ENCODE data around the gene PDRG1.
"Not testable (repeated sequence)": the region's sequence is repeated elsewhere in the genome, so short reads cannot be mapped to it uniquely, and the experiment has no call there.

The PDRG1 gene

GRCh38 chr20:31926493-31926892 lies 25.4 kb downstream of the PDRG1 start:
- no peak for DNase-seq (ENCODE audit: low spot score)

- DNase-seq (ENCODE audit: low spot score) = no peak
Measured at GRCh38 chr20:31925631-31926030, 26.2 kb downstream of the PDRG1 start.

GRCh38 chr20:31924561-31924960 lies 27.3 kb downstream of the PDRG1 start:
- no peak for DNase-seq (ENCODE audit: low spot score)

DNA sequence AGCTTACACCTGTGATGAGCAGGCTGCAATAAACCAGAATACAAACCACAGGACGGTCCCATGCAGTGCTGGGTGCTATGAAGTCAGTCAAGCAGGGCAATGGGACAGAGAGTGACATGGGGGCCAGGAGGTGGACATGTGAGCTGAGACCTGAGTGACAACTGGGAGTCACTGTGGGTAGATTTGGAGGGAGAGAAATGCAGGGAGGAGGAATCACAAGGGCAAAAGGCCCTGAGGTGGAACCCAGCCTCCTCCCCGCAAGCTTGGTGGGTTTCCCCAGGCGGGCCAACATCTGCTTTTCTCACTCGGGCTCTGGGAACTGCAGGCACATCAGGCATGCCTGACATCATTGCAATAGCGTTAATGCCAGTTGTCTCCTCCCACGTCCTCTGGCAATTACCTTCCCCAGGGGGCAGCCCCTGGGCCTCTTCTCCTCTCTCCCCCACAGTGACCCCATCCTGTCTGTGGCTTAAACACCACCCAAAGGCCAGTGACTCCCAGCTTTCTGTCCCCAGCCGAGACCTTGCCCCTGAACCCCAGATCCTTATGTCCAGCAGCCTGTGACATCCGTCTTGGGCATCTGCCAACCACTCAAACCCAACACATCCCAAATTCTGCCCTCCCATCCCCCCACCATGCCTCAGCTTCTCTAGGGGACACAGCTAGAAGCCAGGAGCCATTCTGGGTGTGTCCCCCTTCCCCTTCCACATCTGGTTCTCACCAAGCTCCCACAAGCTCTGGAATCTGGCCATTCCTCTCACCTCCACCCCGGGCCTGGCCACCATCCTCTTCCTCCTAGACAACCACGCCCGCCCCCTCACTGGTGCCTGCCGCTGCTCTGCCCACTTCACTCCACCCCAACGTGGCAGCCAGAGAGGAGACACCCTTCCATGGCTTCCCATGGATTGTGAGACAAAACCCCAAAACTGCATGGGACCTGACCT lies 28.2 kb downstream of the PDRG1 start:
- no peak for DNase-seq (ENCODE audit: low spot score)

DNA sequence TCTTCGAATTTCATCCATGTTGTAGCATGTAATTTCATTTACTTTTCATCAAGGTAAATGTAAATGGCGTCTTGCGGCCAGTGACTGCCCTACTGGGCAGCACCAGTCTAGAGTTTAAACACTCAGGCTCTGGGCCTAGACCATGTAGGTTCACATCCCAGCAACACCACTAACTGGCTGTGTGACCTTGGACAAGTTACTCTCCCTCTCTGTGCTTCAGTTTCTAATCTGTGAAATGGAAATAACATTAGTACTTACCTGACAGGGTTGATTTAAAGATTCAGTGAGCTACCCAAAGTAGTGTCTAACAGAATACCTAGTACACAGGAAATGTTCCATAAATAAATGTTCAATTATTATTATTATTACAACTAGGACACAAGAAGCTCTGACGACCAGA lies 29.3 kb downstream of the PDRG1 start:
- no peak for DNase-seq (ENCODE audit: low spot score)

DNA sequence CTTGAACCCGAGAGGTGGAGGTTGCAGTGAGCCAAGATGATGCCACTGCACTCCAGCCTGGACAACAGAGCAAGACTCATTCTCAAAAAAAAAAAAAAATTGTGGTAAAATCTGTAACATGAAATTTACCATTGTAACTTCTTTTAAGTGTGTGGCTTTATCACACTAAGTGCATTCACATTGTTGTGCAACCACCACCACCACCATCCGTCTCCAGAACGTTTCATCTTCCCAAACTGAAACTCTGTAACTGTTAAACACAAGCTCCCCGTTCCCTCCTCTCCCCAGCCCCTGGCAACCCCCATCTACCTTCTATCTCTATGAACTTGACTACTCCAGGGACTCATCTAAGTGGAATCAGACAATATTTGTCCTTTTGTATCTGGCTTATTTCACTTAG lies 29.7 kb downstream of the PDRG1 start:
- DNase-seq (ENCODE audit: low spot score) = no peak

DNA sequence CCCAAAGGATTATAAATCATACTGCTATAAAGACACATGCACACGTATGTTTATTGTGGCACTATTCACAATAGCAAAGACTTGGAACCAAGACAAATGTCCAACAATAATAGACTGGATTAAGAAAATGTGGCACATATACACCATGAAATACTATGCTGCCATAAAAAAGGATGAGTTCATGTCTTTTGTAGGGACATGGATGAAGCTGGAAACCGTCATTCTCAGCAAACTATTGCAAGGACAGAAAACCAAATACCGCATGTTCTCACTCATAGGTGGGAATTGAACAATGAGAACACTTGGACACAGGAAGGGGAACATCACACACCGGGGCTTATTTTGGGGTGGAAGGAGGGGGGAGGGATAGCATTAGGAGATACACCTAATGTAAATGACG lies 30.4 kb downstream of the PDRG1 start:
- DNase-seq (ENCODE audit: low spot score) = not testable (repeated sequence)

GRCh38 chr20:31920275-31920855 lies 31.5 kb downstream of the PDRG1 start:
- DNase-seq (ENCODE audit: low spot score) = no peak

- no peak for DNase-seq (ENCODE audit: low spot score)
Measured at GRCh38 chr20:31919410-31920155, 32.3 kb downstream of the PDRG1 start.

GRCh38 chr20:31918466-31919105 lies 33.3 kb downstream of the PDRG1 start:
- DNase-seq (ENCODE audit: low spot score) = no peak

- not testable (repeated sequence) for DNase-seq (ENCODE audit: low spot score)
Measured at GRCh38 chr20:31917962-31918412, 33.9 kb downstream of the PDRG1 start.

DNA sequence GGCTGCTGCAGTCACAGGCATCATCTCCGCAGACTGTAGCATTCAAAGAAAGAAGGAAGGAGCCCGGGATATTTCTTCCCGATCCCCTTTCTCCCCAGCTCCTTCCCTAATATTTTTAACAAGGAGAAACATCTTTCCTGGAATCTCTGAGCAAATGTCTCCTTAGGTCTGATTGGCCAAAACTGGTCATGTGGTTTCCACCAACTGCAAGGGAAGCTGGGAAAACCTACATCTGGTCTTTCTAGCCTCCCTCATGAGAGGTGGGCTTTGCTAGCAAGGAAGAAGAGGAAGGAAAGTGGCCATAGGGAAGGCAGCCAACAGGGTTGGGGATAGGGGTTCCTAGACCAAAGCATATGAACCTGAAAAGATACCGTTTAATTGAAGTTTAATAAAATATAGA lies 35.1 kb downstream of the PDRG1 start:
- no peak for DNase-seq (ENCODE audit: low spot score)

GRCh38 chr20:31915491-31916280 lies 36.2 kb downstream of the PDRG1 start:
- no peak for DNase-seq (ENCODE audit: low spot score)

- DNase-seq (ENCODE audit: low spot score) = no peak
Measured at GRCh38 chr20:31914170-31914569, 37.7 kb downstream of the PDRG1 start.

DNA sequence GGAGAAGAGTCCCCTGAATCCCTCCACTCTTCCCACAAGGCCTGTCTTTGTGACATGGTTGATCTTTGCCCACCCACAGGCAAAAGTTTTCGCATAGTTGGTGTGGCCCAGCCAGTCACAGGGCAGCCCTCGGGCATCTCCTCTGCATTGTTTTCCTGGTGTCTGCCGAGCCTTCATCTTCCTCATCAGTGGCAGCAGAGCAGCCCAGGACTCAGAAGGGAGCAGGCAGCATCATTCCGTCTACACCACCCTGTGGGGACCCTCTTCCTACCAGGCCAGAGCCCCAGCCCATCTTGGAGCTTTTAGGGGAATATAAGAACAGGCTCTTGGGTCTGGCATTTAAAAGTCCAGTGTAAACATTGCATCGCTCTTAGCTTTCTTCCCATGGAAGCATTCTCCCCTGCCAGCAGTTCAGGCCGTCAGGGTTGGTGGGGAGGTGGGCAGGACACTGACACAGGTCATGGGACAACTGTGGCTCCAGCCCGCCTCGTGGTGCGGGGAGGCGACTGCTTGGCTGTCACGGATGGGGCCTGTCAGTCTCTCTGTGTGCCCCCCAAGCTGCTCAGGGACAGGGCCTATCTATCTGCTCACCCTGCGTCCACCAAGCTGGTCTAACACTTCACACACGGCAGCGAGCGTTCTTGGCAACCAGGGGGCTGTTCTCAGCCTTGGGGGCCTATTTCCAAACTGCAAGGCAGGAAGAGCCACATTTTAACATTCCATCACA lies 38.3 kb downstream of the PDRG1 start:
- DNase-seq (ENCODE audit: low spot score) = no peak

GRCh38 chr20:31910071-31910803 lies 41.6 kb downstream of the PDRG1 start:
- no peak for DNase-seq (ENCODE audit: low spot score)

GRCh38 chr20:31909253-31910070 lies 42.4 kb downstream of the PDRG1 start:
- DNase-seq (ENCODE audit: low spot score) = no peak

DNA sequence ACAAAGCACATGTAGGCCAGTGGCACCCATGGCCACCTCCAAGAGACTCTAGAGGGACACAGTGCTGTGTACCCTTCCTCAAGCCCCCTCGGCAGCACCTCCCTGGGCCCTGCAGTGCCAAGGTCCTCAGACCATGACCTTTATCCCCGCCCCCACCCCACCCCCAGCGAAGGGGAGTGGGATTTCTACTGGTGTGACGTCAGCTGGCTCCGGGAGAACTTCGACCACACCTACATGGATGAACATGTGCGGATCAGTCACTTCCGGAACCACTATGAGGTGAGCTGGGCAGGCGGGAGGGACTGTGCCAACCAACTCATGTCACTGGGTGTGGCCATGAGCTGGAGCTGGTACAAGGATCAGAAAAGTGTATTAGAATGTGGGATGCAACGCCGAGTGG lies 43.4 kb downstream of the PDRG1 start:
- no peak for DNase-seq (ENCODE audit: low spot score)

- DNase-seq (ENCODE audit: low spot score) = no peak
Measured at GRCh38 chr20:31908016-31908415, 43.8 kb downstream of the PDRG1 start.

Measured in cerebellar cortex (tissue), 1 donor.